Mesothelial cell of epicardium (in vitro differentiated cells): ENCODE measurements around the gene PRPF38A. TPM values are rescaled to one million over a fixed set of nuclear protein-coding genes. Genes with fewer than 3 reads are reported as not detected.
A peak's percentile ranks its signal among the peaks of the same experiment; 100 is the strongest.
"Not testable (repeated sequence)": the region's sequence is repeated elsewhere in the genome, so short reads cannot be mapped to it uniquely, and the experiment has no call there.

Experiments
- DNase-seq, 2 experiments: peaks; one replicate each; pipeline ENCODE4 v3.0.0; 2021; ENCODE audit warnings: low spot score in 2 of 2; ENCODE audit not compliant: unreplicated experiment in 2 of 2
- H3K27ac Mint-ChIP-seq: 2 replicates; pipeline ENCODE4 v1.8.0; 2021; ENCODE audit warnings: mixed read lengths
- H3K27me3 Mint-ChIP-seq: 2 replicates; pipeline ENCODE4 v1.8.0; 2021; ENCODE audit warnings: low read depth, mixed read lengths
- H3K36me3 Mint-ChIP-seq: 2 replicates; pipeline ENCODE4 v1.8.0; 2021; ENCODE audit warnings: mixed read lengths
- H3K4me1 Mint-ChIP-seq: 2 replicates; pipeline ENCODE4 v1.8.0; 2021; ENCODE audit warnings: mixed read lengths
- H3K4me3 Mint-ChIP-seq: 2 replicates; pipeline ENCODE4 v1.8.0; 2021; ENCODE audit warnings: mild to moderate bottlenecking, moderate library complexity, mixed read lengths
- H3K9me3 Mint-ChIP-seq: 2 replicates; pipeline ENCODE4 v1.8.0; 2021; ENCODE audit warnings: mixed read lengths
- total RNA-seq: library from RNA; stranded (reverse); gene quantifications from 3 replicates; pipeline ENCODE4 v1.2.1, GENCODE V29; 2021
- TF ChIP-seq, protein P1 (sequence below): fragments of 200-600 bp; sonication (generic); IDR thresholded peaks from one replicate; pipeline ENCODE4 v1.5.0; 2021; ENCODE audit warnings: antibody characterized with exemption; ENCODE audit not compliant: unreplicated experiment

PRPF38A gene
- total RNA-seq, 1 donor from 2014 or later: 55.9 TPM

DNA sequence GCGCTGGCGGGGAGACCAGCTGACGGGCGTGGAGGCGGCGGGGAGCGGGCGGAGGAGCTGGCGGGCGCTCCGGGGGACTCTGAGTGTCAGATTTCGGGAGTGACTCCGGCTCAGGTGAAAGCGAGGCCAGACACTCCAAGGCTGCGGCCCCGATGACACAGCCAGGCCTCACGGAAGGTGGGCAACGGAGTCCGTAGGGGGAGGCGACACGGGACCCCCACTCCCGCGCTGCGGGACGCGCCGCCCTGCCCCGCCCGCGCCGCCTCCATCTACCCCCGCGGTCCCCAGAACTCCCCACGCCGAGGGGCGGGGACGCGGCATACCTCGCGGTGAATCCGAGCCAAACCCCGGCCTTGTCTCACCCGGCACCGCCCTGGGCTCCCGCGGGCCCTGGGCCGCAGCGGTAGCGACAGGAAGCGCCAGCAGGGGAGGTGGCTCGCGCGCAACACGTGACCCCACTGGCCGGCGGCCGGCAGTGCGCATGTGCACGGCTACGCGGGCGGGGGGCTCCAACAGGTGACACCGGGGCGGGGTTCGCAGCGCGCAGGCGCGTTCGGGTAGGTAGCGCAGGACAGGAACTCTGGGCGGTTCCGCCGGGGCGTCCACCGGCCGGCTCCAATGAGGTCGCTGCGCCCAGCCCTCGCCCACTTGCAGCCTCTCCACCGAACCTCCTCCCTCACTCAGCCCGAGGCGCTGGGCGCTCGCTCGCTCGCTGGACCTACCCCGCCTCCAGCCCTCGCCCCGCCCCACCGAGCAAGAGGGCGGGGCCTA lies 38.5 kb upstream of the PRPF38A start, which contains the start of gene CC2D1B:
Gene CC2D1B (minus strand): TSS at position 460 of the 771 bp plus-strand sequence. CDS start 1,585 bp downstream, outside the sequence.
- no peaks in the 10 kb centered on the region for H3K27me3 Mint-ChIP-seq
- H3K27ac Mint-ChIP-seq: peak within 1 kb of the TSS; percentile 95
- H3K9me3 Mint-ChIP-seq: no peaks in the 10 kb centered on the region
- TF ChIP-seq, protein P1, sequence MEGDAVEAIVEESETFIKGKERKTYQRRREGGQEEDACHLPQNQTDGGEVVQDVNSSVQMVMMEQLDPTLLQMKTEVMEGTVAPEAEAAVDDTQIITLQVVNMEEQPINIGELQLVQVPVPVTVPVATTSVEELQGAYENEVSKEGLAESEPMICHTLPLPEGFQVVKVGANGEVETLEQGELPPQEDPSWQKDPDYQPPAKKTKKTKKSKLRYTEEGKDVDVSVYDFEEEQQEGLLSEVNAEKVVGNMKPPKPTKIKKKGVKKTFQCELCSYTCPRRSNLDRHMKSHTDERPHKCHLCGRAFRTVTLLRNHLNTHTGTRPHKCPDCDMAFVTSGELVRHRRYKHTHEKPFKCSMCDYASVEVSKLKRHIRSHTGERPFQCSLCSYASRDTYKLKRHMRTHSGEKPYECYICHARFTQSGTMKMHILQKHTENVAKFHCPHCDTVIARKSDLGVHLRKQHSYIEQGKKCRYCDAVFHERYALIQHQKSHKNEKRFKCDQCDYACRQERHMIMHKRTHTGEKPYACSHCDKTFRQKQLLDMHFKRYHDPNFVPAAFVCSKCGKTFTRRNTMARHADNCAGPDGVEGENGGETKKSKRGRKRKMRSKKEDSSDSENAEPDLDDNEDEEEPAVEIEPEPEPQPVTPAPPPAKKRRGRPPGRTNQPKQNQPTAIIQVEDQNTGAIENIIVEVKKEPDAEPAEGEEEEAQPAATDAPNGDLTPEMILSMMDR: no peak
- peaks cover 5% of the 10 kb centered on the region for H3K36me3 Mint-ChIP-seq
- peaks cover 30% of the 10 kb centered on the region for H3K4me1 Mint-ChIP-seq
- DNase-seq: peak; percentile 99 to 100
- peak within 1 kb of the TSS; percentile 93 for H3K4me3 Mint-ChIP-seq

DNA sequence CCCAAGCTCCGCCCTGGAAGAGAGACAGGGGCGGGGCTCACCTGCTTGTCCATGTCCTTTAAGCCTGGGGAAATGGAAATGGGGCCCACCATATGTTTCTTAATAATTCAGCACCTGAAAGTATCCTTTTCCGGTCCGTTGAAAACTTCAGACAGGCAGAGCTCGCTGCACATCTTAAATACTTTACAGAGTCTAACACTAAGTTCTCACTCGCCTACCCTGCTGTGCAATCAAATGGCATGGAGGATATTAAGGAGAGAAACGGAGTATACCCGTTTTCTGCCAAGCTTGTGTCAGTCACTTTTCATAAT lies 37.9 kb upstream of the PRPF38A start:
- Mint-ChIP-seq H3K27me3 (no peaks in the 10 kb centered on the region), H3K4me3 (peak overlapping the region; percentile 93), H3K9me3 (no peaks in the 10 kb centered on the region), H3K4me1 (peaks cover 30% of the 10 kb centered on the region), H3K36me3 (peaks cover 4% of the 10 kb centered on the region), H3K27ac (peak overlapping the region; percentile 83)
- TF ChIP-seq, protein P1: no peak
- no peak for DNase-seq

DNA sequence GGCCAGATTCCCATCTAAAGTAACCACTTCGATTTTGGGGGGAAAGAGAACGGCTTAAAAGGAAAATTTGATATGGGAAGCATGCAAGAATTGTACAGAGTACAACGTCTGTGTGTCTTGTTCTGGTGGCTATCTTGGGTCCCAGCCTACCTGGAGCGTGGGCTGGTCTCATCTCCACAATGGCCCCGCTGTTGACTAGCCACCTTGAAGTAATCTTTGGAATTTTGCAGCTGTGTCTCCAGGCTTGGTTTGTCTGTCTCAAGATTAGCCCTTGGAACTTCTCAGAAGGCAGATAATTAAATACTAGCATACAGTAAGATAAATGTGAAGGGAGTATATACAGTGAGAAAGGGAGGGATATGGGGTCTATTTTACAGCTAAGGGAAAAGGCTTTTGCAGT lies 37.1 kb upstream of the PRPF38A start:
- H3K27me3 Mint-ChIP-seq: no peaks in the 10 kb centered on the region
- H3K4me3 Mint-ChIP-seq: peak overlapping the region; percentile 93
- H3K9me3 Mint-ChIP-seq: no peaks in the 10 kb centered on the region
- TF ChIP-seq, protein P1: no peak
- H3K4me1 Mint-ChIP-seq: peaks cover 30% of the 10 kb centered on the region
- DNase-seq: no peak
- no peaks in the 10 kb centered on the region for H3K36me3 Mint-ChIP-seq
- no peak overlapping the region for H3K27ac Mint-ChIP-seq

DNA sequence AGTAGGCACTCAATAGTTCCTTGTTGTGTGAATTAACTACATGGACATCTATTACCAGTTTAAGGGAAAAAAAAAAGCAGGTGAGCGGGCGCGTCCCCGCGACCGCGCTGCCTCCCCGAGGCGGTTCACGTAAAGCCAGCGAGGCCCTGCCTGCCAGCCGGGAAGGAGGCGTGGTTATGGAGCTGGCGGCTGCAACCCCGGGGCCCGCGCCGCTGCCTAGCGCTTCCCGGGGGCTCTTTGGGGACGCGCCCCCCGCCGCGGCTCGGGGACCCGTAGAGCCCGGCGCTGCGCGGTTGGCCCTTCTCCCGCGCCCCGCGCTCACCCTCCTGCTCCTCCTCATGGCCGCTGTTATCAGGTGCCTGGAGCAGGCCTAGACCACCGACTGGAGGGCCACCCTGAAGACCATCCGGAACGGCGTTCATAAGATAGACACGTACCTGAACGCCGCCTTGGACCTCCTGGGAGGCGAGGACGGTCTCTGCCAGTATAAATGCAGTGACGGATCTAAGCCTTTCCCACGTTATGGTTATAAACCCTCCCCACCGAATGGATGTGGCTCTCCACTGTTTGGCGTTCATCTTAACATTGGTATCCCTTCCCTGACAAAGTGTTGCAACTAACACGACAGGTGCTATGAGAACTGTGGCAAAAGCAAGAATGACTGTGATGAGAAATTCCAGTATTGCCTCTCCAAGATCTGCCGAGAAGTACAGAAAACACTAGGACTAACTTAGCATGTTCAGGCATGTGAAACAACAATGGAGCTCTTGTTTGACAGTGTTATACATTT lies 35.8 kb upstream of the PRPF38A start:
- DNase-seq: peak in 1 of 2 experiments; percentile 72
- no peaks in the 10 kb centered on the region for H3K9me3 Mint-ChIP-seq
- peak overlapping the region; percentile 81 for H3K27ac Mint-ChIP-seq
- peaks cover 30% of the 10 kb centered on the region for H3K4me1 Mint-ChIP-seq
- peak overlapping the region; percentile 68 for H3K4me3 Mint-ChIP-seq
- H3K36me3 Mint-ChIP-seq: no peaks in the 10 kb centered on the region
- TF ChIP-seq, protein P1: no peak
- H3K27me3 Mint-ChIP-seq: no peaks in the 10 kb centered on the region

DNA sequence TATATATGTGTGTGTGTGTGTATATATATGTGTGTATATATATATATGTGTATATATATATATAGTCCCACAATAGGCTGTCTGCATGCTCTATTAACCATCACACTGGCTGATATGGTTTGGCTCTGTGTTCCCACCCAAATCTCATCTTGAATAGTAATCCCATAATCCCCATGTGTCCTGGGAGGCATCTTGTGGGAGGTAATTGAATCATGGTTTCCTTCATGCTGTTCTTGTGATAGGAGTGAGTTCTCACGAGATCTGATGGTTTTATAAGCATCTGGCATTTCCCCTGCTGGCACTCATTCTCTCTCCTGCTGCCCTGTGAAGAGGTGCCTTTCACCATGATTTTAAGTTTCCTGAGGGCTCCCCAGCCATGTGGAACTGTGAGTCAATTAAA lies 34.6 kb upstream of the PRPF38A start:
- H3K27me3 Mint-ChIP-seq, DNase-seq, H3K36me3 Mint-ChIP-seq, H3K4me3 Mint-ChIP-seq, H3K9me3 Mint-ChIP-seq, H3K27ac Mint-ChIP-seq: not testable (repeated sequence)
- peaks cover 25% of the 10 kb centered on the region for H3K4me1 Mint-ChIP-seq

DNA sequence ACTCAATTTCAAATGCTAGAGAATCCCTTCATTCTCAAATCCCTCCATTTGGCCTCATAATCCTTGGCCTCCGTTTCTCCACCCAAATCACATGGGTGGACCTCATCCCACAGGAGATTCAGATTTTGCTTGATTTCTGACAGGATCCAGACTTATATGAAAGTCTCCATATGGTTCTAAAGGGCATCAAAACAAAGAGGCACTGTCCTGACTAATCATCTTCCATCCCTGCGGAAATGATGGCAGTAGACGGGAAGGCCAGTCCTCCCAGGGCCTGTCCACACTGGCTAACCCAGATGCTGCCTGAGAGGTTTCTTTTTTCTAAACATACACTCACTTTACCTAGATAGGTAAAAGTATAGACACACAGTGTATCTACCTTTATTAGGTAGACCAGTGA lies 19.0 kb upstream of the PRPF38A start:
- Mint-ChIP-seq H3K4me3 (no peak overlapping the region), H3K4me1 (no peaks in the 10 kb centered on the region), H3K27me3 (no peaks in the 10 kb centered on the region), H3K9me3 (no peaks in the 10 kb centered on the region), H3K36me3 (peaks cover 10% of the 10 kb centered on the region), H3K27ac (no peak overlapping the region)
- no peak for DNase-seq
- TF ChIP-seq, protein P1: no peak
